ENCODE data around the gene LEPROT. TPM values are rescaled to one million over a fixed set of nuclear protein-coding genes. Genes with fewer than 3 reads are reported as not detected.

LEPROT gene
- total and polyA plus RNA-seq, 2 of the 8 experiments (the other 6 are each of a cell fraction or from before 2014, with no cell fraction given), result 25.7 to 27.2 TPM

DNA sequence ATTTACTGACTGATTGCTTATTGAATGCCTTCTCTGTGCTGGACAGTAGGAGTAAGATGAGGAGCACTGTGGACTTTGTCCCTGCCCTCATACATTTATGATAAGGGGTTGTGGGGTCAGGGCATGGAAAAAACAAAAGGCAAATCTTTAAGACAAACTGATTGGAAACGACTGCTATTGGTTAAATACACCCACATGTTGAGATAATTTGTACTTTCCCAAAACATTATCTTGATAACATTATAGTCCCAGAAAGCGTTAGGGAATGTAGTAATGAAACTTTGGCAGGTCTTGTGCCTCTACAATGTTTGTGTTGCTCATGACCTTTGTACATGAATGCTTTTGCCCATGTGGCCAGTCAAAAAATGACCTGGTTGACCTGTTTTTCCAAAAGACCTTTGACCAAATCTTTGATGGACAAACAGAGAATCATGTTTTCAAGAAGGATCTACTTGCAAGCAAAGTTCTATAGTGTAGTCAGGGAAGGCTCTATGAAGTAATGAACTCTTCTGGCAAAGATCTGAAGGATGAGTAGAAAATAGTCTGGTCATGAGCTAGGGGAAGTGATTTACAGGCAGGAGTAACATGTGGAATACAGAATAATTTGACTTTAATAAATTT lies 50.9 kb downstream of the LEPROT start:
- no peak overlapping the region for H2BK5ac ChIP-seq (ENCODE audit: low read depth, low read length)
- no peaks in the 10 kb centered on the region for H4K20me1 ChIP-seq (replicated peaks in 1 of 2; ENCODE audit: control insufficient read depth in 1 of 2, insufficient read depth in 2 of 2, low read length in 2 of 2)
- no peak overlapping the region for H2AK5ac ChIP-seq (ENCODE audit: low read depth, low read length)
- POLR2A ChIA-PET (ENCODE audit: partially characterized antibody), result no interaction called here
- WGBS, 2 experiments (ENCODE audit: extremely low coverage in 1 of 2, insufficient coverage in 1 of 2, insufficient read length in 1 of 2, insufficient replicate concordance in 2 of 2, low coverage in 1 of 2, low lambda C conversion rate in 2 of 2, missing lambda C conversion rate in 1 of 2), result 42% methylated on average over 2 of the region's 2 CpGs; no CpG with 5 or more reads in 1 of the 2 experiments
- H3K79me2 ChIP-seq (ENCODE audit: control insufficient read depth in 1 of 2, insufficient read depth in 2 of 2, low read length in 2 of 2), result no peaks in the 10 kb centered on the region
- CTCF ChIA-PET (ENCODE audit: partially characterized antibody), result interaction anchor here (4.3 kb wide), 1 partner anchor 12 kb away, joined by 29 read pairs; no protein-coding TSS in a partner anchor
- H2AFZ ChIP-seq (ENCODE audit: low read length), result no peak overlapping the region
- no peaks in the 10 kb centered on the region for H3K36me3 ChIP-seq (ENCODE audit: control insufficient read depth in 2 of 4, insufficient read depth in 4 of 4, low read length in 3 of 4)
- no peaks in the 10 kb centered on the region for H3K9me3 ChIP-seq (ENCODE audit: insufficient read depth in 2 of 2, low read depth in 1 of 2, low read length in 1 of 2)
- no peak overlapping the region for H3K4me3 ChIP-seq (ENCODE audit: extremely low read depth in 1 of 4, insufficient read depth in 2 of 4, low read depth in 3 of 4, low read length in 4 of 4)
- H3K4me1 ChIP-seq (replicated peaks in 1 of 4; ENCODE audit: control insufficient read depth in 3 of 4, insufficient read depth in 4 of 4, low read length in 3 of 4), result 0 out of 7 replicates have a peak, but pooled peaks cover 0 to 1% (median 0%) of the 10 kb centered on the region in 4 experiments
- no peak overlapping the region for H3K4me2 ChIP-seq (ENCODE audit: insufficient read depth in 1 of 2, low read depth in 2 of 2, low read length in 2 of 2)
- no peak overlapping the region for H3K56ac ChIP-seq (replicated peaks; ENCODE audit: insufficient read length, low read depth, low read length)
- H2BK15ac ChIP-seq (ENCODE audit: low read length), result no peak overlapping the region
- DNase-seq (ENCODE audit: low read depth in 1 of 2, low spot score in 2 of 2), result no peak
- no peak overlapping the region for H3K14ac ChIP-seq (ENCODE audit: insufficient read length)
- H4K8ac ChIP-seq (ENCODE audit: extremely low read depth, insufficient read depth, low read length), result no peak overlapping the region
- no peak overlapping the region for H3K4ac ChIP-seq (replicated peaks; ENCODE audit: insufficient read length, low read depth, low read length)
- H3K79me1 ChIP-seq (ENCODE audit: low read depth, low read length), result no peaks in the 10 kb centered on the region; the same call in 1 of the 2 replicates
- no peak overlapping the region for H4K91ac ChIP-seq (replicated peaks; ENCODE audit: insufficient read length, low read length)
- no peak overlapping the region for H4K5ac ChIP-seq (ENCODE audit: insufficient read length, low read depth, low read length)
- H3K18ac ChIP-seq (ENCODE audit: extremely low read depth, low read length), result no peak overlapping the region
- no peaks in the 10 kb centered on the region for H3K23me2 ChIP-seq (ENCODE audit: low read depth, low read length)
- H3K27ac ChIP-seq (ENCODE audit: low read depth, low read length), result no peak overlapping the region
- H2BK120ac ChIP-seq (replicated peaks; ENCODE audit: low read depth, low read length), result no peak overlapping the region
- no peak overlapping the region for H3K23ac ChIP-seq (ENCODE audit: insufficient read length)
- no peaks in the 10 kb centered on the region for H3K27me3 ChIP-seq (replicated peaks in 1 of 4; ENCODE audit: control insufficient read depth in 3 of 4, extremely low read depth in 1 of 4, insufficient read depth in 3 of 4, low read length in 3 of 4)
- no peak overlapping the region for H3K9ac ChIP-seq (replicated peaks in 1 of 4; ENCODE audit: extremely low read depth in 1 of 4, low read depth in 3 of 4, low read length in 3 of 4)
- no peak for FAIRE-seq
- H2BK12ac ChIP-seq (ENCODE audit: low read depth, low read length), result no peak overlapping the region
- H2BK20ac ChIP-seq (ENCODE audit: low read length), result no peak overlapping the region
- TF ChIP-seq CHD2 (IDR thresholded peaks at IDR 0.05; ENCODE audit: low read length) (no peak), TAF1 (IDR thresholded peaks at IDR 0.05; ENCODE audit: low read depth, low read length) (no peak), CEBPB (IDR thresholded peaks at IDR 0.05; ENCODE audit: low read depth, low read length) (no peak), SRF (IDR thresholded peaks at IDR 0.05; ENCODE audit: low read depth, low read length) (no peak), GTF2F1 (IDR thresholded peaks at IDR 0.05; ENCODE audit: borderline replicate concordance, low read depth, low read length) (no peak), SAP30 (IDR thresholded peaks at IDR 0.05; ENCODE audit: insufficient read depth, insufficient replicate concordance, low read length) (no peak), BACH1 (IDR thresholded peaks at IDR 0.05; ENCODE audit: low read length) (no peak), KDM4A (IDR thresholded peaks at IDR 0.05; ENCODE audit: low read depth, low read length, severe bottlenecking) (no peak), RFX5 (IDR thresholded peaks at IDR 0.05; ENCODE audit: borderline replicate concordance, low read depth, low read length) (no peak), TBP (IDR thresholded peaks at IDR 0.05; ENCODE audit: low read depth, low read length) (no peak), MAFK (IDR thresholded peaks at IDR 0.05; ENCODE audit: low read depth, low read length) (no peak), ATF2 (IDR thresholded peaks at IDR 0.05; ENCODE audit: low read length) (no peak), SIRT6 (IDR thresholded peaks at IDR 0.05; ENCODE audit: low read length) (no peak)

Measured in H1 (cell line).